Stimulated activated CD4-positive, alpha-beta T cell treated with anti-CD3 and anti-CD28 coated beads, Interleukin-2, amount 100 ng/mL, for 24 hours (primary cell): ENCODE measurements around the gene PODNL1.

Experiments used
- DNase-seq, 2 donors: peaks; one replicate each; pipeline ENCODE4 v3.0.0-alpha.2; 2020

Gene PODNL1

DNA sequence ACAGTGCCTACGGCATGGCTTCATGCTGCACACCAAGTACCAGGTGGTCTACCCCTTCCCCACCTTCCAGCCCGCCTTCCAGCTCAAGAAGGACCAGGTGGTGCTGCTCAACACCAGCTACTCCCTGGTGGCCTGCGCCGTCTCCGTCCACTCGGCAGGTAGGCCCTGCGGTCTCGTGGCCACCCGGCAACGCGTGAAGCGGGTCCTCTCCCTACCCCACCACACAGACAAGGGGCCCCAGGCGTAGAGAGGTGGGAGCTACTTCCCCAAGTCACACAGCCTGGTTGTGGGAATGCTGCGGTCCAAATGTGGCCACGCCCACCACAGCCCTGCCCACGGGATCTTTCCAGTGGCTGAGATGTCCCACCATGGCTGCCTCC is 18.1 kb upstream of the PODNL1 start:
- DNase-seq, result no peak

DNA sequence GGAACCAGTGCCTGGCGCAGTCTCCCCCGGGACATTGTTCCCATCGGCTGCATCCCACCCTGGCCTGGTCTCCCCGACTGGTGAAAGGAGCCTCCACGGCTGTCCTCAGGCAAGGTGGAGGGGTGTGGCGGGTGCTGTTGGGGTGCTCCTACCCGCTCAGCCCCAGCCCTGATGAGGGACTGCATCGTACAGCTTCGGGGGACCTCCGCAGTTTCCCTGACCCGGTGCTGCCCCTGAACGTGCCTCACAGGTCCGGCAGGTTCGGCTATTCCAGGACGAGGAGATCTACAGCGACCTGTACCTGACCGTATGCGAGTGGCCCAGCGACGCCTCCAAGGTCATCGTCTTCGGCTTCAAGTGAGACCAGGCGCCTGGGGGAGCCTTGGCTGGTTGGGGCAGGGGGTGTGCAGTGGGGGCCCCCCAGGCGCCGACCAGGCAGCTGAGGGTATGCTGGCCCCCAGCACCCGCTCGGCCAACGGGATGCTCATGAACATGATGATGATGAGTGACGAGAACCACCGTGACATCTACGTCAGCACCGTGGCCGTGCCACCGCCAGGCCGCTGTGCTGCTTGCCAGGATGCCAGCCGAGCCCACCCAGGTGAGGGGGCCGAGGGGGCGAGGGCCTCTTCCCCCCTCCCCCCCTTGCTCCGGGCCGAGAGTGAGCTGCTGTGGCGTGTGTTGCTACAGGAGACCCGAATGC is 17.6 kb upstream of the PODNL1 start:
- no peak for DNase-seq

DNA sequence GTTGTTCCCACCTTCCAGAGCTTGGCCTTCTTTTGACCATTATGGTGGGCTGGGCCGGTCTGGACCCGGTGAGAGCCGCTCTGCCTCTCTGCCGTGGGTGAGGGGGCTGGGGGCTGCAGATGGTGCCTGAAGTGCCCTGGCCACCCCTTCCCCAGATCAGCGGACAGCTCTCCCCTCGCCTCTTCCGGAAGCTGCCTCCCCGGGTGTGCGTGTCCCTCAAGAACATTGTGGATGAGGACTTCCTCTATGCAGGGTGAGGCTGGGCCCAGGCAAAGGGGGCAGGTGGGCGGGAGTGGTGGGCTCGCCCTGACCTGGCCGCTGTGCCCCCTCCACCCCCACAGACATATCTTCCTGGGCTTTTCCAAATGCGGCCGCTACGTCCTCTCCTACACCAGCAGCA is 16.0 kb upstream of the PODNL1 start:
- no peak for DNase-seq

DNA sequence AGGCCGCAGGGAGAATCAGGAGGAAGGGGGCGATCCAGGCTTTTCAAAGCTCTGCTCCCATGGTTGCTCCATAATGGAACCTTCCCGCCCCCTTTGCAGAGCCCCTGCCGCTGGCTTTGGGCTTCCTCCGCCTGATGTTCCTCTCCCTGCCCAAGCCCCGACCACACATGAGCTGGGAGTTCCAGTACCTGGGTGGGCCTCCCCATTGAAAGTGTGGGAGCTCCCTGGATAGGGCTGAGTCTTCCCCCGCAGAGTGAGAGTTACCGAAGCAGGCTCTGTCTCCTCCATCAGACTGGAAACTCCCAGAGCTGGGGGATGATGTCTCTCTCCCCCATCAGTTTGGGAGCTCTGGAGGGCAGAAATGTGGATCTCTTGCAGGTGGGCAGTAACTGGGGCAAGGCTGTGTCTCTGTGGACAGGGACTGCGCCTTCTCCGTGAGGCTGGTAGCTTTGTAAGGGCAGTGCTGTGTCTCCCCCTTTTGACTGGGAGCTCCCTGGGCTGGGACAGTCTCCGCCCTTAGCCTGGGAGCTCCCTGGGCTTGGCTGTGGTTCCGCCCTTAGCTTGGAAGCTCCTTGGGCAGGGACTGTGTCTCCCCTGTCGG is 14.8 kb upstream of the PODNL1 start:
- peak in 1 of 2 donors; percentile 24 for DNase-seq

DNA sequence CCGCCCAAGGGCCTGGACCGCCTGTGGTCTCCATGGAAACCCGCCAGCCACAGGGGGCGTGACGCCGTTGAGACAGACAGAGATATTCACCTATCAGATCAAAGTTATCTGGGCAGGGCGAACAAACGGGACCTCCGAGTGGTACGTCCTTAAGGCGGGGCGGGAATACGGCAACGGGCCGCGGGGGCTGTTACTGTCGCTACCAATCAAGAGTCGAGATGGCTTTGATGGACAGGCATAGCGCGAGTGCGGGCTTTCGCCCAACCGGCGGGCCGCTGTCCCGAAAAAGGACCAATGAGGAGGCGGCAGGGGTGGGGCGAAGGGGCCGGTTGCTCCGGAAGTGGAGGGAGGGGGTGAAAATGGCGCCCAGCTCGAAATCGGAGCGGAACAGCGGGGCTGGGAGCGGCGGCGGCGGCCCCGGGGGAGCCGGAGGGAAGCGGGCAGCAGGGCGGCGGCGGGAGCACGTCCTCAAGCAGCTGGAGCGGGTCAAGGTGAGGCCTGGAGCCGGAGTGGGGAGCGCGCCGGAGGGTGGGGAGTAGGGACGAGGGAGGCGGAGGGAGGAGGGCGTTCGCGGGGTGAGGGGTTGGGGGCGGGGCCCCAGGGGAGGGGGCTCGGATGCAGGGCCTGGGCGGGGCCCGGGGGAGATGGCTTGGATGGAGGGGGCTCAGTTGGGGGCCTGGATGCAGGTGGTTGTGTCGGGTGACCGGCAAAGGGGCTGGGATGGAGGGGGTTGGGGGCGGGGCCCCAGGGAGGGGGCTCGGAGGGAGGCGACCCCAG is 14.1 kb upstream of the PODNL1 start, which contains the start of gene DCAF15:
Gene DCAF15 (plus strand): TSS at position 356 of the 777 bp plus-strand sequence. CDS start 4 bp downstream, at position 360.
- peak; percentile 98 to 99 for DNase-seq

DNA sequence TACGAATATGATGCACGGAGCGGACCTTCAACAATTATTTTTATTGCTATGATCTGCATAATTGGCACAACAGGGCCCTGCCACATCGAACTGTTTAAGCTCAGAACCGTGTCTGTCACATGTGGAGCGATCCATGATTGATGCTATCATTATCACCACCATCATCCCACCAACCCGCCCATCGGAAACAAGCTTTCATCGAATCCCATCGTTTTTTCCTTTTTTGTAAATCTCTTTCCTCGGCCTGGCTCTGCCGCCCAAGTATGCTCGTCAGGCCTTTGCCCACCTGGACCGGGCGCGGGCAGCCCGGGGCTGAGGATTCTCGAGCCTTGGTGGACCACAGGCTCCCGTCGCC is 13.6 kb upstream of the PODNL1 start:
- no peak for DNase-seq

DNA sequence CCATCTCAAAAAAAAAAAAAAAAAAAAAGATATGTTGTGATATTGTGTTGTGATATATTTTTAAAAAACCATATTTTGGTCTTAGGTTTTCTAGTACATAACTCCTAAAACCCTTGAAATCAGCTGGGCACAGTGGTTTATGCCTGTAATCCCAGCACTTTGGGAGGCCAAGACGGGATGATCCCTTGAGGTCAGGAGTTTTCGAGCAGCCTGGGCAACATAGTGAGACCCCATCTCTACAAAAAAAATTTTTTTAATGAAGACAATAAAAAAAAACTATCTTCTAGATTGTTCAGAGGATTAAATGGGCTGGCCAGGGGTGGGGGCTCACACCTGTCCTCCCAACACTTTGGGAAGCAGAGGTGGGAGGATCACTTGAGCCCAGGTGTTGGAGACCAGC is 12.8 kb upstream of the PODNL1 start:
- no peak for DNase-seq

DNA sequence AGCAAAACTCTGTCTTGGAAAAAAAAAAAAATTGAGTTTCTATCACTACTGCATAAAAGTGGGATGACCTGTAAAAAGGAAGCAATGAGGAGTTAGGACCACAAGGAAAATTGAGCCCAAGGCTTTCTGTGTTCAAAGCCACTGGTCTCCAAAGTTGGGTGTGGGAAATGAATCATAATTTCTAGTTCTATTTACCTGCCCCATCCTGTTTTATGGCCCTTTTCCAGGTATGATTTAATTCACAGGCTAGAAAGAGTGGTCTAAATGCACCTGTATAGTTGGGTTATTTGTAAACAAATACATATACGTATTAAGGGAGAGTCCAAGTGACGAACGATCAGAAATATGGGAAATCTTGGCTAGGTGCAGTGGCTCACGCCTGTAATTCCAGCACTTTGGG is 8.2 kb upstream of the PODNL1 start:
- no peak for DNase-seq

DNA sequence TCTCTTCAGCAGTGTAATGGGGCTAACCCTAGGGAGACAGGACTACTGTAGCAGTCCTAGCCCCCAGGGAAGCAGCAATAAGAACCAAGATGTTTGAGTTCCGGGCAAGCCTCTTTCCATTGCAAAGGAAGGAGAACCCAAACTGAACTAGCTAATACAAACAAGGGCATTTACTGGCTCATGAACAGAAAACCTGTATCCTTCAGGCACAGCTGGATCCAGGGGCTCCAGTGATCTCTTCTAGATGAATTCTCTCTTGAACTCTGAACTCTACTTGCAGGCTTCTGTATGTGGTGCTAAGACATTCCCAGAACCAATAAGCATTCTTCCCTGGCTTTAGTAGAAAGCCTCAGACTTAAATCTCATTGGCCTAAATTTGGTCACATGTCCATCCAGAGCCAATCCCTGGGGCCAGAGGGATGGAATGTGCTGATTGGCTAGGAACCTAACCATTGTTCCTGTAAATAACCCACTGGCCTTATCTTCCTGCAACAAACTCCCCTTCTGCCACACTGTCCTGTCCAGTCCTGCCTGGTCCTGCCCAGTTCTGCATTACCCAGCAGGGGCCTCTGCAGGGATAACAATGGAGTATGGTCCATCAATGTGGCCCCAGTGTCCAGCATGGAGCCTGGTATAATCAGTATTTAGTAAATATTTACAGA is 3.9 kb upstream of the PODNL1 start:
- no peak for DNase-seq

DNA sequence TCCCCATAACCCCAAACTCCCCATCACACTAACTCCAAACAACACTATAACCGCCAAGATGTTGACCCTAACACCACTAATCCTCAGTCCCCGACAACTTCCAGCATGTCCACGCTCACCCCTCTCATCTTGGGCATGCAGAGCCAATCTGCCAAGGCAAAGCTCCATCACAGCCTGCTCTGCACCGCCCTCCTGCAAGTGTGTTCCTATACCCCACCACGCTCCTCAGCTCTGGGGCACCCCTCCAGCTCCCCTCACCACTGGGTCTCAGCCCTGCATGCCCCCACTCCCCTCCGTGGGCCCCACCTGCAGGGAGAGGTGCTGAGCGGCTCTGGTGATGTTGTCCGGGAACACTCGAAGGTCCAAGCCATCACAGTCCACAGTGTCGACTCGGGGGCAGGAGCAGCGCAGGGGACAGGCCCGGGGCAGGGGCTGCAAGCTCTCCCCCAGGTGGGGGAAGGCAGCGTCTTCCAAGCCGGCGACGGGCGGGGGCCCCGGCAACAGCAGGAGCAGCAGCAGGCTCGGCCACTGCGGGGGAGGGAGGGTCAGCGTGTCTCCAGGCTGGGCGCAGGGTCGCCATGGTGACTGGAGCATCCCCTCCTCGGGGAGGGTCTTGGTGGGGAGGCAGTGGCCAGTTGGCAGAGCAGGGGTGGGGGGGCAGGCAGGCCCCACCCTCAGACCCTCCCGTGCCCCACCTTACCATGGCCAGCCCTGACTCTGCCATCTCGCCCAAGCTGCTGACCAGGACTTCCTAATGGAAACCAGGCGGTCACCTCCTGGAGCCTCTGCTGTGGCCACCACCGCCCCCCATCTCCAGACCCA is 527 bp downstream of the PODNL1 start:
- DNase-seq, result no peak

DNA sequence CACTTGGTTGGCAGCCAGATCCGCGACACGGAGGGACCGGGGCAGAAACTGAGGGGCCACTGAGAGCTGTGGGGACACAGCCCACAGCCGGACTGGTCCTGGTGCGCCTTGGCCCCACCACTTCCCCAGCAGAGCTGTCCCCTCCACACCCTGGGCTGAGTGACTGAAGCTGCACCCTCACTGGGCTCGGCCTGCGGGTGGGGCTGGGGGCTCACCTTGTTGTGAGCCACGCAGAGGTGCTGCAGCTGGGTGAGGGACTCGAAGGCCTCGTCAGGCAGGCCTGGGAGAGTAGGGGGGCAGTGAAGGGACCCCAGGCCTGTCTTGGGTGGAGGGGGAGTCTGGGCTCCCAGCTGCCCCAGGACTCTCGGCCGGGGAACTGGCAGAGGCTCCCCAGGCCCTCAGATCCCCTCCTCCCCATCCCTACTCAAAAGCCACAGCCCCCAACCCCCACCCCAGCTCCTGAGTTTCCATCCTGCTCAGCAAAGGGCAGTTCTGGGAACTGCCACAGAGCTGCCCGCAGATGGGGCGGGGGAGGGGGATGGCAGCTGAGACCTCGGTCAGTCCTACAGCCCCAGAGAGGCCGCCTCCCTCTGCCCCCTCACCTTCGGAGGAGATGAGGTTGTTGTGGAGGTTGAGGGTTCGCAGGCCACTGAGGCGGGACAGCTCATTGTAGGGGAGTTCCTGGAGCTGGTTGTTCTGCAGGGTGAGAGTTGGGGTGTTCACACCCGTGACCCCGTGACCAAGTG is 2.3 kb downstream of the PODNL1 start:
- no peak for DNase-seq

DNA sequence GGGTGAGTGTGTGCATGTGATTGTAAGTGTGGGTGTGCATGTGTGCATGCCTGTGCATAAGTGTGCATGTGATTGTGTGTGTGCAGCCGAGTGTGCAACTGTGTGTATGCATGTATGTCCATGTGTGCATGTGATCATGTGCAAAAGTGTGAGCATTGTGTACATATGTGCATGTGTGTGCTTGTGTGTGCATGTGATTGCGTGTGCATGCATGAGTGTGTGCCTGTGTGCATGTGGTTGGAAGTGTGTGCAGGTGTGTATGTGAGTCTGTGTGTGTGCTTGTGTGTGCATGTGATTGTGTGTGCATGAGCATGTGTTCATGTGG is 3.5 kb downstream of the PODNL1 start:
- no peak for DNase-seq

DNA sequence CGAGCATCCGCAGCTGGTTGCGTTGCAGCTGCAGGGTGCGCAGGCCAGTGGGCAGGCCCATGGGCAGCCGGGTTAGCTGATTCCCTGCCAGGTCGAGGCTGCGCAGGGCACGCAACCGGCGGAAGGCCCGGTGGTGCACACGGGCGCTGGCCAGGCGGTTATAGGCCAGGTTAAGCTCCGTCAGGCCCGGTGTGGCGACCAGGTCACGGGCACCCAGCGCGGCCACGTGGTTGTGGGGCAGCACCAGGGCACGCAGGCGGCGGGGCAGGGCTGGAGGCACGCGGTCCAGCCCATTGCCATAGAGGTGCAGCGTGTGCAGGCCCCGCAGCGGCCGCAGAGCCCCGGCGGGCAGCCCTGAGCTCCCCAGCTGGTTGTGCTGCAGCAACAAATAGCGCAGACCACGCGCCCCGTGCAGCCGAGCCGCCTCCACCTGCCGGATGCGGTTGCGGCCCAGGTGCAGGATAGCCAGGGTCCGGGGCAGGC is 5.3 kb downstream of the PODNL1 start:
- no peak for DNase-seq

DNA sequence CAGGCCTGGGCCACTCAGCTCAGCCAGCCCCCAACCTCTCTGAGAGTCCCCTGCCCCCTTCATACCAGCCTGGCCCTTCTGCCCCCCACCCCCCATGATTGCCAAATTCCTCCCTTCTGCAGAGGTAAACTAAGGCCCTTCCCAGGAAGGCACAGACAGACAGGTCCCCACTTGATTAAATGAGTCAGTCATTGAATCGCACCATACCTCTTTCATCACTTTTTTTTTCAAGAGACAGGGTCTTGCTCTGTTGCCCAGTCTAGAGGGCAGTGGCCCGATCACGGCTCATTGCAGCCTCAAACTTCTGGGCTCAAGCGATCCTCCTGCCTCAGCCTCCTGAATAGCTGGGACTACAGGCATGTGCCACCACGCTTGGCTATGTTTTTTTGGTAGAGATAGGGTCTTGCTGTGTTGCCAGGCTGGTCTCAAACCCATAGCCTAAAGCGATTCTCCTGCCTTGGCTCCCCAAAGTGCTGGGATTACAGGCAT is 6.0 kb downstream of the PODNL1 start:
- DNase-seq, result no peak

DNA sequence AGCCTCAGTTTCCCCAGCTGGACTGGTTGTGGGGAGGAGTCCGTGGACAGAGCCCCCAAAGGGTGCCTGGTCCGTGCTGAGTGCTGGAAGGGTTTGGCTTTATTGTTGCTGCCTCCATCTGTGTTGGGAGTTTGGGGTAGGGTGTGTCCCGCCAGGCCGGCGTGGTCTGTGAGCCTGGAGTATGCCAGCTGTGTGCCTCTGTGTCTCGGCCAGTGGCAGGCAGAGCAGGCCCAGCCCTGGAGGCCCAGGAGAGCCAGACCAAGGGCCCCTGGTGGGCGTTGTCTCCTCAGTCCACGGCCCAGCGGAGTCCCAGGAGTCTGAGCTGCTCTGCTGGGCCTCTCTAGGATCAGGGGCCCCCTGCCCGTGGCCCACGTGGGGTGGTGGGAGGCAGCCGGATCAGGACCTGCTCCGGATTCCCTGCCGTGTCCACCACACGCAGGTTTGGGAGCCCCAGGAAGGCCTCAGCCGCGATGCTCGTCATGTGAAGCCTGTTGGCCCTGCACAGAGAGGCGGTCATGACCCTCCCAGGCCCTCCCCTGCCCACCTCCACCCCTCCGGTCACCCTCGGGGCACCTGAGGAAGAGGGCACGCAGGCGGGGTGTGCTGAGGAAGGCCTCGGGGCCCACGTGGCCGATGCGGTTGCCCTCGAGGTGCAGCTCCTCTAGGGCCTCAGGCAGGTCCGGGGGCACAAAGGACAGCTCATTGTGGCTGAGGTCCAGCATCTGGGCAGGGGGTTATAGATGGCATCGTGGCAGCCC is 6.6 kb downstream of the PODNL1 start:
- no peak for DNase-seq

DNA sequence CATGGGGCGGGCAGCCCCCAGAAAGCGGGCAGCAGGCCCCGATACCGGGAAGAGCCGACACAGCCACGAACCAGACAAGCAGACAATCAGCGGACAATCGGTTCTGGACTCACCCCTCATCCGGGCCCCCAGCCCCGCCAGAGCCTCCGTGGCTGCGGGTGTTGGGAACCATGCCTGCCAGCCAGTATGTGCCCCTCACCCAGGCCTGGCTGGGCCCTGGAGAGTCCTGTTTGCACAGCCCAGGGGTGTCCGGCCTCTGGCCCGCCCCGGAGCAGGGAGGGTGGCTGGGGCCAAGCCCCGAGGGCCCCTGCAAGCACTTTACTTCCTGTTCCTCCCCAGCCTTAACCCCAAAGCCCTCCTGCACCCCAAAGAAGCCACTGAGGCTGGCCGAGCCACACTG is 7.8 kb downstream of the PODNL1 start:
- DNase-seq, result no peak

DNA sequence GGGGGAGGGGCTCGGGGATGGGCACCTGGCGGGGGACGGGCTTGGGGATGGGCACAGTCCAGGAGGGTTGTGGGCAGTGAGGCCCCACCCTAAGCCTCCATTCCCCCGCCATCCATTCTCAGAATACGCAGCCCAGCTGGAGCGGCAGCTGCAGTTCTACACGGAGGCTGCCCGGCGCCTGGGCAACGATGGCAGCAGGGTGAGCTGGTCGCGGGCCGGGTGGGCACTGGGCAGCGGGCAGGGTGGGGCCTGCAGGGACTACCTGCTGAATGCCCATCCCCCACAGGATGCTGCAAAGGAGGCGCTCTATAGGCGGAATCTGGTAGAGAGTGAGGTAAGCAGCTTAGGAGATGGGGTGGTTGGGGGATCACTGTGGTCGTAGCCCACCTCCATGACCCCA is 8.3 kb downstream of the PODNL1 start:
- no peak for DNase-seq

DNA sequence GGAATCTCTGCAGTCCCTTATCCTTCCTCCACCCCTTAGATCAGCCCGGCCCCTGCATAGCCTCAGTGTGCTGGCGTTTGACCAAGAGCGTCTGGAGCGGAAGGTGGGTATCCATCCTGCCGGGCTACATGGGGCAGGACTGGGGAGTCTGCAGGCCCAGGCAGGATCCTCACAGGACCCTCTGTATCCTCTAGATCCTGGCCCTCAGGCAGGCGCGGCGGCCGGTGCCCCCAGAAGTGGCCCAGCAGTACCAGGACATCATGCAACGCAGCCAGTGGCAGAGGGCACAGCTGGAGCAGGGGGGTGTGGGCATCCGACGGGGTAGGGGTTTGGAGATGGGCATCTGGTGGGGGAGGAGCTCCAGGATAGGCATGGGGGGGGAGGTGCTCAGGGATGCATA is 8.9 kb downstream of the PODNL1 start:
- DNase-seq, result no peak

DNA sequence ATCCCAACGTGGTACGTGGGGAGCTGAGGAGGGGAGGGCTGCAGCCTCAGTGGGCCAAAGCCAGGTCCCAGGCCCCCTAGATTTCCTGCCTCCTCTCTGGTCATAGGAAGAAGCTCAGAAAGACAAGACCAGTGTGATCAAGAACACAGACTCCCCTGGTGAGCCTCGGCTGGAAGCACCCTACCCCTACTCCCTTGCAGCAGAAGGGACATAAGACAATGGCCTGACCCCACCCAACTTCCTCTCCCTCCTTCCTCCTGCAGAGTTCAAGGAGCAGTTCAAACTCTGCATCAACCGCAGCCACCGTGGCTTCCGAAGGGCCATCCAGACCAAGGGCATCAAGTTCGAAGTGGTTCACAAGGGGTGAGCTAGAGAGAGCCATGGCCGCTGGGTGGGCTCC is 11.5 kb downstream of the PODNL1 start:
- DNase-seq, result no peak

DNA sequence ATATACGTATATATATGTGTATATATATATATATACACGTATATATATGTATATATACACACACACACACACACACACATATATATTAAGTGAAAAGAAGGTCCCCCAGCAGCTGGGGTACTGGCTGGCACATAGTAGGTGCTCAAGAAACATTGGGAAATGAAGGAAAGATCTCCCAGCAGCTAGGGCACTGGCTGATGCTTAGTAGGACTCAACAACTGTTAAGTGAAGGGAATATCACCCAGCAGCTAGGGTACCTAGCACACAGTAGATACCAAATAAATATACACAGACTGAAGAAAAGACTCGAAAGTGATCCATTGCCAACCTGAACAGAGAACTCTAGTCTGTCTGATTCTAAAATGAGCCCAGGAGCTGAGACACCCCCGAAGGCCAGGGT is 12.2 kb downstream of the PODNL1 start:
- no peak for DNase-seq
